Activated T-cell treated with anti-CD3 and anti-CD28 coated beads for 4 hours (primary cell): ENCODE results near the gene CDH12.
"Not testable (repeated sequence)": the region's sequence is repeated elsewhere in the genome, so short reads cannot be mapped to it uniquely, and the experiment has no call there.

Experiments
- DNase-seq: peaks from one replicate; pipeline ENCODE4 v3.0.0-alpha.2; 2020

CDH12 gene

GRCh38 chr5:22643356-22643755 lies 209.8 kb downstream of the CDH12 start:
- DNase-seq, result no peak

GRCh38 chr5:22631683-22632082 lies 221.5 kb downstream of the CDH12 start:
- no peak for DNase-seq

- no peak for DNase-seq
Measured at GRCh38 chr5:22627029-22627428, 226.1 kb downstream of the CDH12 start.

GRCh38 chr5:22625451-22625850 lies 227.7 kb downstream of the CDH12 start:
- DNase-seq, result no peak

GRCh38 chr5:22621084-22621483 lies 232.1 kb downstream of the CDH12 start:
- no peak for DNase-seq

GRCh38 chr5:22615964-22616363 lies 237.2 kb downstream of the CDH12 start:
- no peak for DNase-seq

- DNase-seq, result no peak
Measured at GRCh38 chr5:22614486-22615094, 238.6 kb downstream of the CDH12 start.

- DNase-seq, result no peak
Measured at GRCh38 chr5:22612928-22613327, 240.2 kb downstream of the CDH12 start.

- no peak for DNase-seq
Measured at GRCh38 chr5:22611327-22611726, 241.8 kb downstream of the CDH12 start.

- DNase-seq, result not testable (repeated sequence)
Measured at GRCh38 chr5:22607498-22607897, 245.6 kb downstream of the CDH12 start.

- DNase-seq, result no peak
Measured at GRCh38 chr5:22605473-22605872, 247.7 kb downstream of the CDH12 start.

GRCh38 chr5:22604711-22605110 lies 248.4 kb downstream of the CDH12 start:
- no peak for DNase-seq

- no peak for DNase-seq
Measured at GRCh38 chr5:22598796-22599195, 254.3 kb downstream of the CDH12 start.

GRCh38 chr5:22596404-22596970 lies 256.7 kb downstream of the CDH12 start:
- DNase-seq, result no peak

- no peak for DNase-seq
Measured at GRCh38 chr5:22594491-22594890, 258.7 kb downstream of the CDH12 start.

GRCh38 chr5:22593592-22593991 lies 259.6 kb downstream of the CDH12 start:
- no peak for DNase-seq

GRCh38 chr5:22591461-22591860 lies 261.7 kb downstream of the CDH12 start:
- DNase-seq, result no peak

GRCh38 chr5:22590677-22591268 lies 262.4 kb downstream of the CDH12 start:
- no peak for DNase-seq

GRCh38 chr5:22577711-22578110 lies 275.4 kb downstream of the CDH12 start:
- DNase-seq, result no peak

GRCh38 chr5:22577006-22577405 lies 276.1 kb downstream of the CDH12 start:
- no peak for DNase-seq

- no peak for DNase-seq
Measured at GRCh38 chr5:22572941-22573340, 280.2 kb downstream of the CDH12 start.

GRCh38 chr5:22567983-22568382 lies 285.2 kb downstream of the CDH12 start:
- DNase-seq, result no peak

GRCh38 chr5:22560147-22560546 lies 293.0 kb downstream of the CDH12 start:
- no peak for DNase-seq

- no peak for DNase-seq
Measured at GRCh38 chr5:22557251-22557650, 295.9 kb downstream of the CDH12 start.

- DNase-seq, result no peak
Measured at GRCh38 chr5:22554475-22554874, 298.7 kb downstream of the CDH12 start.
